ENCODE measurements around the gene ADAMTS20.

Gene ADAMTS20

DNA sequence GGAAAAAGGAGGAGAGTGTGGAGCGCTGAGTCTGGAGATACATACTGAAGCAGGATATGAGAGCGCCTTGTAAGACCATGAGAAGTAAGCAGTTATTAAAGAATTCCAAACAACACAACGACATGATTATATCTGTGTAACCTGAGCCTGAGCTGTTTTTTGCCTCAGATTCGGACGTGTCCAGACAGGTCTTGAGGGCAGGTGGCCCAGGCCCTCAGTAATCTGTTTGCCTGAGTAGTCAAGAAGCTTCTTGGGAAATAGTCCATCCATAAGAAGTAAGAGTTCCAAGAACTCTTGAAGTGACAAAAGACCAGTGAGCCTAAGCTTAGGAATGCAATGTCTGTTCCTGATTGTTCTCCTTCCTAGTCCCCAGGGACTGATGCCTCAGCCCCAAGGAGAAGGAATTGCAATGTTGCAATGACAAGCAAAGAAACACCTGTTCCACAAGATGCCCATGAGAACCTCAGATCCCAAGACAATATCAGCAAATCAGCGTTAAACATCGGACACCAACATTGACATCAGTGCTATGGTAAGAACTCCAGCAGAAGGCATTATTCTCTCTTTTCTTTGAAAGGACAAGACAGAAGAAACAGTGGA is 34.7 kb upstream of the ADAMTS20 start:
- DNase-seq (ENCODE audit: low spot score) (no peak), ATAC-seq (ENCODE audit: low read depth) (peak; percentile 57; the same call in 2 of the 3 replicates)
- TF ChIP-seq, protein P1, sequence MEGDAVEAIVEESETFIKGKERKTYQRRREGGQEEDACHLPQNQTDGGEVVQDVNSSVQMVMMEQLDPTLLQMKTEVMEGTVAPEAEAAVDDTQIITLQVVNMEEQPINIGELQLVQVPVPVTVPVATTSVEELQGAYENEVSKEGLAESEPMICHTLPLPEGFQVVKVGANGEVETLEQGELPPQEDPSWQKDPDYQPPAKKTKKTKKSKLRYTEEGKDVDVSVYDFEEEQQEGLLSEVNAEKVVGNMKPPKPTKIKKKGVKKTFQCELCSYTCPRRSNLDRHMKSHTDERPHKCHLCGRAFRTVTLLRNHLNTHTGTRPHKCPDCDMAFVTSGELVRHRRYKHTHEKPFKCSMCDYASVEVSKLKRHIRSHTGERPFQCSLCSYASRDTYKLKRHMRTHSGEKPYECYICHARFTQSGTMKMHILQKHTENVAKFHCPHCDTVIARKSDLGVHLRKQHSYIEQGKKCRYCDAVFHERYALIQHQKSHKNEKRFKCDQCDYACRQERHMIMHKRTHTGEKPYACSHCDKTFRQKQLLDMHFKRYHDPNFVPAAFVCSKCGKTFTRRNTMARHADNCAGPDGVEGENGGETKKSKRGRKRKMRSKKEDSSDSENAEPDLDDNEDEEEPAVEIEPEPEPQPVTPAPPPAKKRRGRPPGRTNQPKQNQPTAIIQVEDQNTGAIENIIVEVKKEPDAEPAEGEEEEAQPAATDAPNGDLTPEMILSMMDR (IDR thresholded peaks at IDR 0.05; ENCODE audit: poor library complexity, severe bottlenecking) = no peak
- no peak overlapping the region for H3K4me3 ChIP-seq (ENCODE audit: severe bottlenecking)
- no peaks in the 10 kb centered on the region for H3K9me3 ChIP-seq (ENCODE audit: severe bottlenecking)
- no peaks in the 10 kb centered on the region for H3K4me1 ChIP-seq (ENCODE audit: insufficient read depth, poor library complexity, severe bottlenecking)
- H3K27ac ChIP-seq (ENCODE audit: poor library complexity, severe bottlenecking) = no peak overlapping the region
- no peaks in the 10 kb centered on the region for H3K27me3 ChIP-seq (ENCODE audit: insufficient read depth, poor library complexity, severe bottlenecking)
- no peaks in the 10 kb centered on the region for H3K36me3 ChIP-seq (ENCODE audit: low read depth)

DNA sequence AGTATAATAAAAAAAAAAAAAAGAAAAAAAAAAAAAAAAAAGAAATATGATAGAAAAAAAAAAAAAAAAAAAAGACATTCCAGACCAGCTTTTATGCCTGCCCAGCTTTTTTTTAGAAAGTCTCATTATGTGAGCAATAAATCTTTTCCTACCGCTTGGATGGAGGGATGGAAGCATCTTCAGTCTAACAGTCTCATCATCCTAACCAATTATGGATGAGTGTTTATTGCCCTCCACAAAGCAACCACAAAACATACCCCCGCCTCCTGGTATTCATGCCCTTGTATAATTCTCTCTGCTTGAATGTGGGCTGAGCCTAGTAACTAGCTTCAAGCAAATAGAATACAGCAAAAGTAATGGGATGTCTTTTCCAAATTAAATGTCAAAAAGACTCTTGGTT is 33.7 kb upstream of the ADAMTS20 start:
- no peaks in the 10 kb centered on the region for H3K4me1 ChIP-seq (ENCODE audit: insufficient read depth, poor library complexity, severe bottlenecking)
- H3K36me3 ChIP-seq (ENCODE audit: low read depth) = no peaks in the 10 kb centered on the region
- no peaks in the 10 kb centered on the region for H3K9me3 ChIP-seq (ENCODE audit: severe bottlenecking)
- TF ChIP-seq, protein P1 (IDR thresholded peaks at IDR 0.05; ENCODE audit: poor library complexity, severe bottlenecking) = no peak
- H3K27me3 ChIP-seq (ENCODE audit: insufficient read depth, poor library complexity, severe bottlenecking) = no peaks in the 10 kb centered on the region
- no peak overlapping the region for H3K27ac ChIP-seq (ENCODE audit: poor library complexity, severe bottlenecking)
- ATAC-seq (ENCODE audit: low read depth) (no peak), DNase-seq (ENCODE audit: low spot score) (no peak)
- no peak overlapping the region for H3K4me3 ChIP-seq (ENCODE audit: severe bottlenecking)

DNA sequence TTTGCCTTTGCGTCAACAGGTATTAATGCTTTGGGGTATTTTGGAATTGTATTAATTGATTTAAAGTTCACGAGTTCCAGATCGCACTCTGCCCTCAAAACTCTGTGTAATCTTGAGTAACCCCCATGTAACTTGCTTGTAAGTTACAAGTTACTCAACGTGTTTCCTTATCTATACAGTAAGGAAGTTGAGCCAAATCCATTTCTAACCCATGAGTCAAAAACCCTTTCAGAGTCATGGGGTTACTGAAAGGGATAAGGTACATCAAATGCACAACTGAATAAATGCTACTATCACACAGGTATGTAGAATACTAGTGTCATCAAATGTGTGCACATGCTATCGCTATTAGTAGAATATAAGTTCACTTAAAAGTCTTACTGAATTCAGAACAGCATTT is 28.6 kb upstream of the ADAMTS20 start:
- Histone ChIP-seq H3K9me3 (ENCODE audit: severe bottlenecking) (no peaks in the 10 kb centered on the region), H3K27ac (ENCODE audit: poor library complexity, severe bottlenecking) (no peak overlapping the region), H3K27me3 (ENCODE audit: insufficient read depth, poor library complexity, severe bottlenecking) (peaks cover 11% of the 10 kb centered on the region), H3K4me1 (ENCODE audit: insufficient read depth, poor library complexity, severe bottlenecking) (no peaks in the 10 kb centered on the region), H3K4me3 (ENCODE audit: severe bottlenecking) (no peak overlapping the region), H3K36me3 (ENCODE audit: low read depth) (no peaks in the 10 kb centered on the region)
- ATAC-seq (ENCODE audit: low read depth) = no peak
- DNase-seq (ENCODE audit: low spot score) = no peak
- TF ChIP-seq, protein P1 (IDR thresholded peaks at IDR 0.05; ENCODE audit: poor library complexity, severe bottlenecking) = no peak

DNA sequence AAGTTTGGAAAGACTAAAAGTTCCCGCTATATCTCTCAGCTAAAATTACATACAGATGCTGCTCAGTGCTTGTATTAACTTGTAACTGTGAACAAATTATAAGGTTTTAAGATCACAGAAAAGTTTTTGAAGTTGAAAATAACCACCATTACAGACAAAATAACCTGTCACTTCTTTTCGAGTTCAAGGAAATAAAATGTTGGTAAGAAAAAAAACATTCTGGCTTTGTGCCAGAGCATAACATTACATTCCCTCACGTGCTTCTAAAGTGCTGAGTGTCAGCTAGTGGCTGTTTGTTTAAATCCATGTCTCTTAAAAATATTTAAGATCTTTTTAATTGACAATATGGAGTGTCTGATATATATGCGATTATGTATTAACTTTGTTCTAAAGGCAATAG is 27.2 kb upstream of the ADAMTS20 start:
- Histone ChIP-seq H3K27me3 (ENCODE audit: insufficient read depth, poor library complexity, severe bottlenecking) (peaks cover 11% of the 10 kb centered on the region), H3K9me3 (ENCODE audit: severe bottlenecking) (no peaks in the 10 kb centered on the region), H3K36me3 (ENCODE audit: low read depth) (no peaks in the 10 kb centered on the region), H3K27ac (ENCODE audit: poor library complexity, severe bottlenecking) (no peak overlapping the region), H3K4me3 (ENCODE audit: severe bottlenecking) (no peak overlapping the region), H3K4me1 (ENCODE audit: insufficient read depth, poor library complexity, severe bottlenecking) (no peaks in the 10 kb centered on the region)
- DNase-seq (ENCODE audit: low spot score) = no peak
- ATAC-seq (ENCODE audit: low read depth) = no peak
- TF ChIP-seq, protein P1 (IDR thresholded peaks at IDR 0.05; ENCODE audit: poor library complexity, severe bottlenecking) = no peak

DNA sequence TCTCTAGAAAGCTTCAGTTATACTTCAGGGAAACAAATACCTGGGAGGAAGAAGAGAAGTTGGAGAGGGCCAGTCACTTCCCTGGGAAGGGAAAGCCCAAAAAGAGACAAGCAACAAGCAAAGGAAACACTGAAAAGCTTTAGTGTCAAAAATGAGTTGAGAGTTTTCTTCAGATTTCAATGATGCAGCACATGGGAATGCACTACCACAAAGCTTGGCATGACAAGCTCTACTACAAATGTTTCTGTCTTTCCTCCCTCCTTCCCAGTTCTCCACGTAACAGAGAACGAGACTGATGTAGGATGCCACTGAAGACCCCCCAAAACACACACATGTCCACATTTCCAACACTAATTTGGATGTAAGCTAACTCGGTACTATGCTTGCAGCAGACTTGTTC is 26.8 kb upstream of the ADAMTS20 start:
- no peaks in the 10 kb centered on the region for H3K4me1 ChIP-seq (ENCODE audit: insufficient read depth, poor library complexity, severe bottlenecking)
- no peaks in the 10 kb centered on the region for H3K9me3 ChIP-seq (ENCODE audit: severe bottlenecking)
- H3K27me3 ChIP-seq (ENCODE audit: insufficient read depth, poor library complexity, severe bottlenecking) = peaks cover 11% of the 10 kb centered on the region
- ATAC-seq (ENCODE audit: low read depth) (no peak), DNase-seq (ENCODE audit: low spot score) (no peak)
- TF ChIP-seq, protein P1 (IDR thresholded peaks at IDR 0.05; ENCODE audit: poor library complexity, severe bottlenecking) = no peak
- H3K27ac ChIP-seq (ENCODE audit: poor library complexity, severe bottlenecking) = no peak overlapping the region
- H3K36me3 ChIP-seq (ENCODE audit: low read depth) = no peaks in the 10 kb centered on the region
- no peak overlapping the region for H3K4me3 ChIP-seq (ENCODE audit: severe bottlenecking)
